Muscle layer of colon (tissue), 2 donors: ENCODE results near the gene ERF.

Experiments used
- H3K27ac ChIP-seq: one replicate; pipeline ENCODE4 v1.7.0; 2013; ENCODE audit warnings: low read depth, mild to moderate bottlenecking, low read length, moderate library complexity
- H3K27me3 ChIP-seq, 2 donors: one replicate each; pipeline ENCODE4 v1.7.0; 2013; ENCODE audit warnings: low read length in 2 of 2, mild to moderate bottlenecking in 2 of 2; ENCODE audit not compliant: insufficient read depth in 2 of 2, control insufficient read depth in 1 of 2
- H3K36me3 ChIP-seq: one replicate; pipeline ENCODE4 v1.7.0; 2013; ENCODE audit warnings: mild to moderate bottlenecking, low read length; ENCODE audit not compliant: insufficient read depth
- H3K4me1 ChIP-seq: one replicate; pipeline ENCODE4 v1.7.0; 2013; ENCODE audit warnings: mild to moderate bottlenecking, low read length; ENCODE audit not compliant: insufficient read depth
- H3K4me3 ChIP-seq, 2 donors: one replicate each; pipeline ENCODE4 v1.7.0; 2013; ENCODE audit warnings: low read length in 2 of 2, low read depth in 1 of 2, mild to moderate bottlenecking in 1 of 2, moderate library complexity in 1 of 2
- H3K9ac ChIP-seq: one replicate; pipeline ENCODE4 v1.7.0; 2013; ENCODE audit warnings: low read length
- H3K9me3 ChIP-seq: one replicate; pipeline ENCODE4 v1.7.0; 2013; ENCODE audit warnings: mild to moderate bottlenecking, low read length
- donor health status: abdominal sarcoma.
- donor health status: Adenocarcinoma of cecum.

Gene ERF

DNA sequence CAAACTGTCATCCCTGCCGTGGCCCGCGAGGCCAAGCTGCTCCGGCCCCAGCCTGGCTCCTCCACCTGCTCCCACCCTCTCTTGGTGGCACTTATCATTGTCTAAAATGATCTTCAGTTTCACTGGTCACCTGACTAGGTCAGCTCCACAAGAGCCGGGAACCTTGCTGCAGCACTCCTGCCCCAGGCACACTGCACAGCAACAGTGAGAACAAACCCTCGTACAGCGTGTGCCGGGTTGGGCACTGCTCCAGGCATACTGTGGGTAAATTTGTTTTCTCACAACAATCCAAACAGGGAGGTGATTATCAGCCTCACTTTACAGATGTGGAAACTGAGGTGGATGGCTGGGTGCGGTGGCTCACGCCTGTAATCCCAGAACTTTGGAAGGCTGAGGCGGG lies 46.3 kb downstream of the ERF start:
- Histone ChIP-seq H3K36me3 (peaks cover 54% of the 10 kb centered on the region), H3K4me3 (no peak overlapping the region), H3K27ac (no peak overlapping the region), H3K9me3 (no peaks in the 10 kb centered on the region), H3K9ac (no peak overlapping the region), H3K27me3 (no peaks in the 10 kb centered on the region), H3K4me1 (no peaks in the 10 kb centered on the region)

DNA sequence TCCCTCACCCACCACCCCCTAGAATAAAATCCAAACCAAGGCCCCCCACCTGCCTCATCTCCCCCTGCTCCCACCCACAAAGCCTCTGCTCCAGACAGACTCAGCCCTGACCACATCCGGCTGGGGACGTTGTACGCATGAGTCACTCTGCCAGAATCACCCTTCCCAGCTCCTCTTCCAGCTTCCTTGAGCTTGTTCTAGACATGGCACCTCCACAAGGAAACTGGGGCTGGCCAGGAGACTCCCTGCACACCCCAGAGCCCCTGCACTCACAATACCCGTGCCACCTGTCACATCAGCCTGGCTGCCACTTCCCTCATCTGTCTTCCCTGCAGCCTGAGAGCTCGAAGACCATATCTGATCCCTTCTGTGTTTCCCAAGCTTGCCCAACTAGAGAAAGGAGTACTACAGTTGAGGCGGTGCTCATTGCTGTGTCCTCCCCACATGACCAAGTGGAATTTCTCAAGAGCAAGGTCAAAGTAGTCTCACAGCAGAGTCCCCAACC lies 47.1 kb downstream of the ERF start:
- Histone ChIP-seq H3K9ac (no peak overlapping the region), H3K4me3 (no peak overlapping the region), H3K9me3 (no peaks in the 10 kb centered on the region), H3K36me3 (peaks cover 53% of the 10 kb centered on the region), H3K4me1 (no peaks in the 10 kb centered on the region), H3K27me3 (no peaks in the 10 kb centered on the region), H3K27ac (no peak overlapping the region)

DNA sequence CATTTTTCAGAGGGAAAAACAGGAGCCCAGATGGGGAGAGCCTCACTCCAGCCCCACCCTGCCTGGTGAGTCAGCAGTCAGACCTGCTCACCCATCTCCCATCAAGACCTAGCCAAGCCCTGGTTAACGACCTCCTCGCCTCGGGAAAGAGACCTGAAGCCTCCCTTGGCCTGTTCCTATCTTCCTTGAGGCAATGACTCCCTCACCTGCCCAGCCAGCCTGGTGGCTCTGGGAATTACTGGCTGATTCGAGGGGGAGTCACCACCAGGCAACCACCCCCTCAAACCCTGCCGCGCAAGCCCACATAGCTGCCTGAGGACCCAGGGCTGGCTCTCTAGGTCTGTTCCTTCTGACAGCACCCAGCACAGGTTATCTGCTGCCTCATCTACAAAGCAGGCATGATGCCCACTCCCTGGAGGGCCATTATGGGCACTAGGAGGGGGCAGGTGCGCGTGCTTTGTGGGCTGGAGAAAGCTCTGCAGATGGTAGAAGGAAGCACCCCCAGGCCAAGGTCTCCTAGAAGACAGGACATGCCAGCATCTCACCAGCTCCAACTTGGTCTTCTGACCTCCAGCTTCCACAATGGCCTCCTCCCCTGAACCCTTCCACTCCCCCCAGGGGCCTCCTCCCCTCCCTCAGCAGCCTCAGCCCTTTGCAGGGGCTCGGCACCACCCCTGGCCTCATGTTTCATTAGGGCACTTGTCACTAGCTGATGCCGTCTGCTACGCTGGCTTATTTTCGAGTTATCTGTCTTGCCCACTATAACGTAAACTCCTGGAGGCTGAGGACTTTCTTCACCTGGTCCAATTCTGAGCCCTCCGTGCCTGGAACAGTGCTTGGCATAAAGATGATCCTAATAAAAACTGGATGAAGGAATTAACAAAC lies 47.8 kb downstream of the ERF start:
- Histone ChIP-seq H3K4me3 (no peak overlapping the region), H3K36me3 (peaks cover 60% of the 10 kb centered on the region), H3K9me3 (no peaks in the 10 kb centered on the region), H3K9ac (no peak overlapping the region), H3K4me1 (no peaks in the 10 kb centered on the region), H3K27me3 (no peaks in the 10 kb centered on the region), H3K27ac (no peak overlapping the region)

DNA sequence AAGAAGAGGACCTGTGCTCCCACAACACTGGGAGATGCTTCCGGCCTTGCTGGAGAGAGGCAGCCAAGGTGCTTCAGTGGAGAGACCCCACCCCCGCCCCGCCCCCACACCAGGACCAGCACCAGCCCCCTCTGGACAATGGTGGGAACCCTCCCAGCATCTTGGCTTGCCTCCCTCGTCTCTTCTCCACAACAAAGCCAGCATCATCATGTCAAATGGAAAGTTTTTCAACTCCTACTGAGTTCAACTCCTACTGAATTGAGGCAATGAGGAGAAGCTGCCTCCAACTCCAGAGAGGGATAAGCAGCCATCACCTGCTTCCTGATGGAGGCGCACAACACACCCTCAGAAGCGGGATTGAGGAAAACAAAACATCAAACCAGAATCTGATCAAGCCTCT lies 50.3 kb downstream of the ERF start:
- no peak overlapping the region for H3K27ac ChIP-seq
- H3K36me3 ChIP-seq: peaks cover 60% of the 10 kb centered on the region
- H3K9me3 ChIP-seq: no peaks in the 10 kb centered on the region
- no peaks in the 10 kb centered on the region for H3K27me3 ChIP-seq
- H3K4me1 ChIP-seq: no peaks in the 10 kb centered on the region
- no peak overlapping the region for H3K4me3 ChIP-seq
- H3K9ac ChIP-seq: no peak overlapping the region

DNA sequence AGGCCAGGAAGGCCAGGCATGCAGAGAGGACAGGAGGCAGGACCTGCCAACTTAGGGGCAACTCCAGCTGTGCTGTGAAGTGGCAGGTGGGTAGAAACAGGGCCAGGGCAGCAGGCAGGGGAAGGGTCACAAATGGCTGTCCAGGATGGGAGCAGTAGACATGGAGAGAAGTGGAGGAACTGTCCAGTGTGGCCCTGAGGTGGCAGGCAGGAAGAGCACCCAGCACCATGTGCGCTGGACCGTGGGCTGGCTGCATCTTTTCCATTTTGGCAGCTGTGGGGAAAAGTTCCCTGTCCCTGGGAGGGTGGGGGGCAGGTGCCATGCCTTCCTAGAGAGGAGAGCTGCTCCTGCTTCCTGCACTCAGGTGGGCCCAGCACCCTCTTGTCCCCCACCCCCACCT lies 51.2 kb downstream of the ERF start:
- Histone ChIP-seq H3K9me3 (no peaks in the 10 kb centered on the region), H3K9ac (no peak overlapping the region), H3K36me3 (peaks cover 60% of the 10 kb centered on the region), H3K4me1 (no peaks in the 10 kb centered on the region), H3K27me3 (no peaks in the 10 kb centered on the region), H3K4me3 (no peak overlapping the region), H3K27ac (no peak overlapping the region)

DNA sequence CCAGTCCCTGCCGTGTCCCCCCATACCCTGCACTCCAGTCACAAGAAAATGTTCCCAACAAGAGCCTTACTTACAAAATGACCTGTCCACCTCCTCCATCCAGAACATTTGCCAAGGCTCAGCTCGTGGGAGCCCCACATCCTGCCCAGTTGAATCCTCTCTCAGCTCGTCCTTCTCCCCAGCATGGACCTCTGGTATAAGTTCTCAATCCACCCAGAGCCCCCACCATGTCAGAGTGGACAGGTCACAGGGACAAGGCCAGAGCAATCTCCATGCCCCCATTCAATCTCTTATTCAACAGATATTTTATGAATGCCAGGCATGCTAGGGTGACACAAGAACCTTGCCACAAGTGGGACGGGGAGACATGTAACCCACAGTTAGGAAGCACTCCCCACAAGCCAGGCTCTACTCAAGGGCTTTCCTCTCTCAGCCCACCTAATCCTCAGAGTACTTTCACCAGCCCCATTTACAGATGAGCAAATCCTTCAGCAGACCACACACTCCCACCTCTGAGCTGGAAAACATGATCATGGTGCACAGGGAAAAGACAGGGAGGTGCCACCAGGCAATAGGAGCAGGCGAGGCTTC lies 52.5 kb downstream of the ERF start:
- H3K9ac ChIP-seq: no peak overlapping the region
- H3K4me3 ChIP-seq: no peak overlapping the region
- H3K9me3 ChIP-seq: no peaks in the 10 kb centered on the region
- H3K27me3 ChIP-seq: no peaks in the 10 kb centered on the region
- H3K36me3 ChIP-seq: peaks cover 52% of the 10 kb centered on the region
- no peak overlapping the region for H3K27ac ChIP-seq
- no peaks in the 10 kb centered on the region for H3K4me1 ChIP-seq

DNA sequence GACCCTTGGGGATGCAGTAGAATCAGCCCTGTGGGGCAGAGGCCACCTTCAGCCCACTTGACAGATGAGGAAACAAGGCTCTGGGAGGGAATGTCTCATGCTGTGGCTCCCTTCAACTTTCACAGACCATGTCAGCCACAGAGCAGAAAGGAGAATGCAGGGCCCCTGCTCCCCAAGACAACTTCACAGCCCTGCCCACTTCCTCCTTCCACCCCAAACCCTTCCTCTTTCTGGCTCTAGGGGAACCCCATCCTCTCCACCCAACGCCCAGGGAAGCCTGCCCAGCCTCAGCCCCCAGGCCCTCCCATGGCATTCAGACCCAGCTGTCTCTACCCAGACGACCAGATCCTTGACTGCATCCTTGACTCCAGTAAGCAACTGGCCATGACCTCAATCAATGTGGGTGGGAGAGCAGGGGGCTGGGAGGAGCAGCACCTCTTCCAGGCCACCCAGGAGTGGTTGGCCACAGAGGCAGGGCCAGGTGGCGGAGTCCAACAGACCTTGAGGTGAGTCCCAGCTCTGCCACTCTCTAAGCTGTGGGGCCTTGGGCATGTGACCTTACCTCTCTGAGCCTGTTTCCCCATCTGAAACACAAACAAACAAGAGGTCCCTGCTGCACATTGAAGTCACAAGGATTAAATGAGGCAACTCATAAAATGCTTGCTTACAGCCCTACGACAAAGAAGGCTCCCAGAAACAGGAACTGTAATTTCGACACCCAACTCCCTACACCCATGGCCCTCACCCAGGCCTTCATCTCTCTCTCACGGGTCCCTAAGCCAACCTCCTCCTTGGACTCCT lies 53.2 kb downstream of the ERF start:
- H3K9me3 ChIP-seq: no peaks in the 10 kb centered on the region
- H3K27me3 ChIP-seq: no peaks in the 10 kb centered on the region
- no peak overlapping the region for H3K9ac ChIP-seq
- H3K4me1 ChIP-seq: no peaks in the 10 kb centered on the region
- H3K27ac ChIP-seq: no peak overlapping the region
- no peak overlapping the region for H3K4me3 ChIP-seq
- peaks cover 45% of the 10 kb centered on the region for H3K36me3 ChIP-seq

DNA sequence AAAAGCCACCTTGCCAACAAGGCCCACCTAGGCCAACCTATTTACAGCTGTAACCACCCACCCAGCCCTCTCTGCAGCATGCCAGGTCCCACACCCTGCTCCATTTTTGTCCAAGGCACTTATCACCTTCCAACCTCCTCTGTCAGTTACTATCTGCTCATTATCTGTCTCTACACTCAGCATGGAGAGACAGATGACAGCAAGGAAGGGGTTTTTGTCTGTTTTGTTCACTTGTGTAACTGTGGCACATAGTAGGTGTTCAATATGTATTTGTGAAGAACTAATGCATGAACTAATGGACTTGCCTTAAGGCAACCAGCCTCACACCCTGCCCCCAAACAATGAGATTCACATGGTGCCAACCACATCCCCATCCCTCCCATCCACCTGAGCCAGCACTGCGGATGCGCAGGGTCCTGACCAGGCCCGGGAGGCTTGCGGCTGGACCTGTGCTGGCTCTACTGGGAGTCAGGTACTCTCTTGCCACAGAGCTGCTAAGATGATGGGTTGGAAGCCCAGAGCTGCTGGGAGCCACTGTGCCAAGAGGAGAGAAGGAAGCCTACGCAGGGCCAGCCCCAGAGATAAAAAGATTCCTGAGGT lies 54.7 kb downstream of the ERF start:
- H3K4me1 ChIP-seq: no peaks in the 10 kb centered on the region
- H3K9ac ChIP-seq: no peak overlapping the region
- peaks cover 38% of the 10 kb centered on the region for H3K36me3 ChIP-seq
- no peaks in the 10 kb centered on the region for H3K27me3 ChIP-seq
- no peak overlapping the region for H3K4me3 ChIP-seq
- H3K27ac ChIP-seq: no peak overlapping the region
- H3K9me3 ChIP-seq: no peaks in the 10 kb centered on the region

DNA sequence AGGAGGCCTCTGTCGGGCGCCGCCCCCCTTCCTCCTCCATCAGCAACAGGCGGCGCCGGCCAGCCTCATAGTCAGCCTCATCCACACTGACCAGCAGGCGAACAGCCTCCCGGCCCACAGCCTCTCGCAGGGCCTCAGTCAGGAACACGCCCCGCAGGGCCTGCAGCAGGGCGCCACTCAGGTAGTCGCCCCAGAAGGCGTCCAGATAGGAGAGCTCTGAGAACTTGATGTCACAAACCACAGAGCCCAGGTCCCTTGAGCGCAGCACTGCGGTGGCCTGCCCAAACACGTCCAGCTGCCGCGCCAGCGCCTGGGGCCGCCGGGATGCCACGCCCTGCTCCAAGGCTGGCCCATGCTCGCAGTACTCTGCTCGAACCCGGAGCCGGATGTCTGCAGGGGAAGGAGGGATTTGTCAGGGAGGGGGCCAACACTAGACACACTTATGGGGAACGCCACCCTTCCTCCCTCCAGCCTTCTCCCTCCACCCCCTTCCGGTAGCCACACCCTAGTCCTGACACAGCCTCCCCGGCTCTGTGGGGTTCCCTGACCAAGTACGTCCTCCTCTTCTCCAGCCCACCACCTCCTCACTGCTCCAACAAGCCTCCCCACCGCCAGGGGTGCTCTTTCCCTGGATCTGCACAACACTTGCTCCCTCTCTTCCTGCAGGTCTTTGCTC lies 55.4 kb downstream of the ERF start:
- no peak overlapping the region for H3K4me3 ChIP-seq
- H3K4me1 ChIP-seq: no peaks in the 10 kb centered on the region
- H3K27me3 ChIP-seq: no peaks in the 10 kb centered on the region
- peaks cover 33% of the 10 kb centered on the region for H3K36me3 ChIP-seq
- no peak overlapping the region for H3K9ac ChIP-seq
- no peaks in the 10 kb centered on the region for H3K9me3 ChIP-seq
- H3K27ac ChIP-seq: no peak overlapping the region

DNA sequence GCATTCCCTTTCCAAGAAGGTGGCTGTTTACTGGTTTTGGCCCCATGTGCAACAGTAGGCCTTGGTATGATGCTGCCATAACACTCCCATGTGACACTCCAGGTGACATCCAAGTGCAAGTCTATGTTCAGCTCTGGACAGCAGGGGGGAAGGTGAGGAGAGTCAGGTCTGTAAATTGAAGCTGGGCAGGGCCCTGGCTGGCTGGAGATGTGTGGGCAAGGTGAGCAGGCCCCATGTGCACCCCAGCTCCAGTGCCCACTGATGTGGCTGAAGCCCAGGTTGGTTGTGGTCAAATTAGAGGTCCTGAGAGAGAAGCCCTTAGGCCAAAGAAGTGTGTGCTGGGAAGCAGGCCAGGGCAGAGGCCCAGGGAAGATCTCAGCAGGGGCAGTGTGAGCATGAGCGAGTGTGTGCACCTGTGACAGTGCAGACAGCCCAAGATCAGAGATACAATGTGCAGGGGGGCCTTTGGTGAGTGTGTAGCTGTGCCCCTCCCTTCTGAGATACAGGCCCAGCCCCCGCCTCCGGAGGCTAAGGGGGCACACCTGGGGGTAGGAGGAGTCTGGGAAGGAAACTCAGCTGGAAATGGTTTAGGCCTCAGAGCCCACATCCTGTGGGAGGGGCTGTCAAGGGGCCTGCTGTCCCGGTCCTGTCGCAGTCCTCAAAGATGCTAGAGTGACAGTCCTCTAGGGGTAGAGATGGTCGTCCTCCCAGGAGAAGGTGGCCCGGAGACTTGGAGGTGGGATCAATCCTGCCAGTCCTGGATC lies 56.1 kb downstream of the ERF start:
- Histone ChIP-seq H3K9ac (no peak overlapping the region), H3K27ac (no peak overlapping the region)

More for the DNA sequence above, 56.1 kb downstream of the ERF start:
- Histone ChIP-seq H3K27me3 (no peaks in the 10 kb centered on the region), H3K4me1 (no peaks in the 10 kb centered on the region), H3K4me3 (no peak overlapping the region), H3K9me3 (no peaks in the 10 kb centered on the region), H3K36me3 (peaks cover 28% of the 10 kb centered on the region)
